Liver (tissue), 9 donors: ENCODE data around the gene NCS1. TPM values are rescaled to one million over a fixed set of nuclear protein-coding genes. Genes with fewer than 3 reads are reported as not detected.

ENCODE experiments used
- DNase-seq: peaks from one replicate; pipeline ENCODE4 v3.0.0-alpha.2; 2017; ENCODE audit warnings: low spot score
- H3K27ac ChIP-seq, 2 donors: one replicate each; pipeline ENCODE4 v1.7.0; 2013; ENCODE audit warnings: inconsistent platforms in 2 of 2, low read length in 2 of 2, control low read depth in 1 of 2, low read depth in 1 of 2, mild to moderate bottlenecking in 1 of 2
- H3K27me3 ChIP-seq, 4 donors: one replicate each; pipeline versions ENCODE4 v1.6.1 to v1.7.0; 2013; ENCODE audit warnings: low read length in 3 of 4, inconsistent platforms in 1 of 4, mild to moderate bottlenecking in 1 of 4, moderate library complexity in 1 of 4; ENCODE audit not compliant: control insufficient read depth in 4 of 4, insufficient read depth in 4 of 4
- H3K36me3 ChIP-seq, 4 donors: one replicate each; pipeline versions ENCODE4 v1.6.1 to v1.7.0; 2013; ENCODE audit warnings: low read length in 3 of 4, mild to moderate bottlenecking in 3 of 4, low read depth in 1 of 4, moderate library complexity in 1 of 4; ENCODE audit not compliant: control insufficient read depth in 4 of 4, insufficient read depth in 3 of 4
- H3K4me1 ChIP-seq, 4 donors: one replicate each; pipeline versions ENCODE4 v1.6.1 to v1.7.0; 2013; ENCODE audit warnings: low read length in 3 of 4, mild to moderate bottlenecking in 3 of 4, moderate library complexity in 1 of 4; ENCODE audit not compliant: control insufficient read depth in 4 of 4, insufficient read depth in 4 of 4
- H3K4me3 ChIP-seq, 3 donors: one replicate each; pipeline versions ENCODE4 v1.6.1 to v1.7.0; 2013; ENCODE audit warnings: low read length in 3 of 3, control low read depth in 1 of 3, low read depth in 1 of 3, mild to moderate bottlenecking in 1 of 3
- H3K9ac ChIP-seq, 2 donors: one replicate each; pipeline ENCODE4 v1.7.0; 2013; ENCODE audit warnings: low read length in 2 of 2, mild to moderate bottlenecking in 2 of 2, moderate library complexity in 2 of 2, control low read depth in 1 of 2, low read depth in 1 of 2
- H3K9me3 ChIP-seq, 4 donors: one replicate each; pipeline versions ENCODE4 v1.6.1 to v1.7.0; 2013; ENCODE audit warnings: low read length in 3 of 4; ENCODE audit not compliant: control insufficient read depth in 4 of 4
- EGR1 ChIP-seq, 2 donors: IDR thresholded peaks; 2 replicates each; pipeline ENCODE4 v1.6.1; 2016 to 2018; ENCODE audit warnings: antibody characterized with exemption in 2 of 2, low read depth in 2 of 2
- FOXA1 ChIP-seq: IDR thresholded peaks from 2 replicates; pipeline ENCODE4 v1.6.1; 2016; ENCODE audit warnings: antibody characterized with exemption
- FOXA2 ChIP-seq: IDR thresholded peaks from 2 replicates; pipeline ENCODE4 v1.6.1; 2016; ENCODE audit warnings: antibody characterized with exemption
- GABPA ChIP-seq, 2 donors: IDR thresholded peaks in 1 of 2; conservative IDR thresholded peaks in 1 of 2; 2 replicates each; pipeline ENCODE4 v1.6.1; 2016; ENCODE audit warnings: antibody characterized with exemption in 2 of 2, mild to moderate bottlenecking in 1 of 2, moderate library complexity in 1 of 2
- HNF4A ChIP-seq, 2 donors: conservative IDR thresholded peaks; 2 replicates each; pipeline ENCODE4 v1.6.1; 2016; ENCODE audit warnings: antibody characterized with exemption in 2 of 2, mild to moderate bottlenecking in 2 of 2
- HNF4G ChIP-seq: IDR thresholded peaks from 2 replicates; pipeline ENCODE4 v1.6.1; 2016; ENCODE audit warnings: antibody characterized with exemption
- NR2F2 ChIP-seq: IDR thresholded peaks from 2 replicates; pipeline ENCODE4 v1.6.1; 2016; ENCODE audit warnings: antibody characterized with exemption
- RAD21 ChIP-seq, 2 donors: IDR thresholded peaks; 2 replicates each; pipeline ENCODE4 v1.6.1; 2016; ENCODE audit warnings: antibody characterized with exemption in 2 of 2, mild to moderate bottlenecking in 2 of 2
- RXRA ChIP-seq, 2 donors: IDR thresholded peaks; 2 replicates each; pipeline ENCODE4 v1.6.1; 2017 to 2018; ENCODE audit warnings: antibody characterized with exemption in 2 of 2, mild to moderate bottlenecking in 1 of 2
- SP1 ChIP-seq: IDR thresholded peaks from 2 replicates; pipeline ENCODE4 v1.6.1; 2018; ENCODE audit warnings: antibody characterized with exemption, mild to moderate bottlenecking
- TAF1 ChIP-seq: conservative IDR thresholded peaks from 2 replicates; pipeline ENCODE4 v1.6.1; 2016; ENCODE audit warnings: antibody characterized with exemption, mild to moderate bottlenecking
- YY1 ChIP-seq: IDR thresholded peaks from 2 replicates; pipeline ENCODE4 v1.6.1; 2016; ENCODE audit warnings: antibody characterized with exemption, mild to moderate bottlenecking
- WGBS: extraction: QIAGEN DNeasy Blood & Tissue Kit; methylation state at CpG from one replicate; pipeline ENCODE4 v1.1.7; 2013; 5-methylcytosine and 5-hydroxymethylcytosine counted together
- polyA plus RNA-seq, 2 donors: library from polyadenylated mRNA; stranded (reverse) in 1 of 2; unstranded in 1 of 2; fragments of 200-250 nt in 1 of 2; fragments of >200 nt in 1 of 2; fragmentation: Nextera tagmentation in 1 of 2; extraction: Ambion mirVana in 1 of 2; gene quantifications; one replicate each; pipeline versions ENCODE4 v1.2.1 to v1.2.3, GENCODE V29; 2013 to 2015
- total RNA-seq, 2 donors: library from RNA; depleted of rRNA; stranded (reverse); fragments of >200 nt; gene quantifications; one replicate each; pipeline ENCODE4 v1.2.3, GENCODE V29; 2014
- TF ChIP-seq, protein P1 (sequence below): fragments of 150-350 bp; IDR thresholded peaks from 2 replicates; pipeline ENCODE4 v1.5.1; 2017; ENCODE audit warnings: improper control_type of control experiment, low read depth, low read length; ENCODE audit not compliant: missing input control
- TF ChIP-seq, protein P2 (sequence below): IDR thresholded peaks from 2 replicates; pipeline ENCODE4 v1.6.1; 2016; ENCODE audit warnings: antibody characterized with exemption
- TF ChIP-seq, protein P3 (sequence below): IDR thresholded peaks from 2 replicates; pipeline ENCODE4 v1.6.1; 2016; ENCODE audit warnings: antibody characterized with exemption
- TF ChIP-seq, protein P4 (sequence below): IDR thresholded peaks from 2 replicates; pipeline ENCODE4 v1.6.1; 2016; ENCODE audit warnings: antibody characterized with exemption, mild to moderate bottlenecking
- TF ChIP-seq, protein P5 (sequence below): IDR thresholded peaks from 2 replicates; pipeline ENCODE4 v1.6.1; 2016; ENCODE audit warnings: antibody characterized with exemption
- donor health status: healthy.
- donor health status: healthy.
- donor health status: healthy.
- donor health status: healthy.
- donor health status: healthy.

The NCS1 gene
- total and polyA plus RNA-seq, 4 donors, result 0.35 to 2.5 (median 1.2) TPM

DNA sequence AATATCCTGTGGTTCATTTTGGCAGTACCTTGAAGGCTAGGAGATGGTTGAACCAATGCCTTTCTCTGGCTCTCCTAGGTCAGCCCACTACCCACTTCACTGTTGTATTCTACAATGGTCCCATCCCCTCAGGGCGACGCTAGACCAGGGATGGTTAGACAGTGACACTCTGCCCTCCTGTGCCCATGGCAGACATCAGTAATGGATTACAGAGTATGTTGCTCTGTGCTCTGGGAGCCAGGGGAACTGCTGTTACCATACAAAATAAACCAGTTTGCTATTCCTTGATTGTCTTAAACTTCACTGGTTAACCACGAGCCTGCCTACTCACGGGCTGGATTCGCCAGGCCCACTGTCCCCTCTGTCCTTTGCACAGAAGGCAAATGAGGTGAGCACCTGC, 33.7 kb downstream of the NCS1 start:
- H3K9ac ChIP-seq, result no peak overlapping the region
- no peak overlapping the region for H3K27ac ChIP-seq
- no peaks in the 10 kb centered on the region for H3K27me3 ChIP-seq
- peaks cover 0 to 3% (median 0%) of the 10 kb centered on the region in 4 donors for H3K4me1 ChIP-seq
- WGBS, result 92% methylated on average over 5 of the region's 5 CpGs
- no peak for DNase-seq
- no peak overlapping the region for H3K4me3 ChIP-seq
- TF ChIP-seq, protein P1, sequence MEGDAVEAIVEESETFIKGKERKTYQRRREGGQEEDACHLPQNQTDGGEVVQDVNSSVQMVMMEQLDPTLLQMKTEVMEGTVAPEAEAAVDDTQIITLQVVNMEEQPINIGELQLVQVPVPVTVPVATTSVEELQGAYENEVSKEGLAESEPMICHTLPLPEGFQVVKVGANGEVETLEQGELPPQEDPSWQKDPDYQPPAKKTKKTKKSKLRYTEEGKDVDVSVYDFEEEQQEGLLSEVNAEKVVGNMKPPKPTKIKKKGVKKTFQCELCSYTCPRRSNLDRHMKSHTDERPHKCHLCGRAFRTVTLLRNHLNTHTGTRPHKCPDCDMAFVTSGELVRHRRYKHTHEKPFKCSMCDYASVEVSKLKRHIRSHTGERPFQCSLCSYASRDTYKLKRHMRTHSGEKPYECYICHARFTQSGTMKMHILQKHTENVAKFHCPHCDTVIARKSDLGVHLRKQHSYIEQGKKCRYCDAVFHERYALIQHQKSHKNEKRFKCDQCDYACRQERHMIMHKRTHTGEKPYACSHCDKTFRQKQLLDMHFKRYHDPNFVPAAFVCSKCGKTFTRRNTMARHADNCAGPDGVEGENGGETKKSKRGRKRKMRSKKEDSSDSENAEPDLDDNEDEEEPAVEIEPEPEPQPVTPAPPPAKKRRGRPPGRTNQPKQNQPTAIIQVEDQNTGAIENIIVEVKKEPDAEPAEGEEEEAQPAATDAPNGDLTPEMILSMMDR, result no peak
- TF ChIP-seq, protein P2, sequence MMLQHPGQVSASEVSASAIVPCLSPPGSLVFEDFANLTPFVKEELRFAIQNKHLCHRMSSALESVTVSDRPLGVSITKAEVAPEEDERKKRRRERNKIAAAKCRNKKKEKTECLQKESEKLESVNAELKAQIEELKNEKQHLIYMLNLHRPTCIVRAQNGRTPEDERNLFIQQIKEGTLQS, result no peak
- TF ChIP-seq TAF1 (no peak), NR2F2 (no peak), YY1 (no peak), SP1 (no peak), FOXA2 (no peak), HNF4A (conservative IDR thresholded peaks at IDR 0.05) (no peak), FOXA1 (no peak), RAD21 (IDR thresholded peaks at IDR 0.05) (no peak), EGR1 (IDR thresholded peaks at IDR 0.05; ENCODE audit: low read depth in 2 of 2) (no peak), HNF4G (no peak), RXRA (IDR thresholded peaks at IDR 0.05) (no peak), GABPA (IDR thresholded peaks at IDR 0.05 in 1 of 2, conservative IDR thresholded peaks at IDR 0.05 in 1 of 2) (no peak)
- TF ChIP-seq, protein P3, sequence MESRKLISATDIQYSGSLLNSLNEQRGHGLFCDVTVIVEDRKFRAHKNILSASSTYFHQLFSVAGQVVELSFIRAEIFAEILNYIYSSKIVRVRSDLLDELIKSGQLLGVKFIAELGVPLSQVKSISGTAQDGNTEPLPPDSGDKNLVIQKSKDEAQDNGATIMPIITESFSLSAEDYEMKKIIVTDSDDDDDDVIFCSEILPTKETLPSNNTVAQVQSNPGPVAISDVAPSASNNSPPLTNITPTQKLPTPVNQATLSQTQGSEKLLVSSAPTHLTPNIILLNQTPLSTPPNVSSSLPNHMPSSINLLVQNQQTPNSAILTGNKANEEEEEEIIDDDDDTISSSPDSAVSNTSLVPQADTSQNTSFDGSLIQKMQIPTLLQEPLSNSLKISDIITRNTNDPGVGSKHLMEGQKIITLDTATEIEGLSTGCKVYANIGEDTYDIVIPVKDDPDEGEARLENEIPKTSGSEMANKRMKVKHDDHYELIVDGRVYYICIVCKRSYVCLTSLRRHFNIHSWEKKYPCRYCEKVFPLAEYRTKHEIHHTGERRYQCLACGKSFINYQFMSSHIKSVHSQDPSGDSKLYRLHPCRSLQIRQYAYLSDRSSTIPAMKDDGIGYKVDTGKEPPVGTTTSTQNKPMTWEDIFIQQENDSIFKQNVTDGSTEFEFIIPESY, result no peak
- TF ChIP-seq, protein P4, sequence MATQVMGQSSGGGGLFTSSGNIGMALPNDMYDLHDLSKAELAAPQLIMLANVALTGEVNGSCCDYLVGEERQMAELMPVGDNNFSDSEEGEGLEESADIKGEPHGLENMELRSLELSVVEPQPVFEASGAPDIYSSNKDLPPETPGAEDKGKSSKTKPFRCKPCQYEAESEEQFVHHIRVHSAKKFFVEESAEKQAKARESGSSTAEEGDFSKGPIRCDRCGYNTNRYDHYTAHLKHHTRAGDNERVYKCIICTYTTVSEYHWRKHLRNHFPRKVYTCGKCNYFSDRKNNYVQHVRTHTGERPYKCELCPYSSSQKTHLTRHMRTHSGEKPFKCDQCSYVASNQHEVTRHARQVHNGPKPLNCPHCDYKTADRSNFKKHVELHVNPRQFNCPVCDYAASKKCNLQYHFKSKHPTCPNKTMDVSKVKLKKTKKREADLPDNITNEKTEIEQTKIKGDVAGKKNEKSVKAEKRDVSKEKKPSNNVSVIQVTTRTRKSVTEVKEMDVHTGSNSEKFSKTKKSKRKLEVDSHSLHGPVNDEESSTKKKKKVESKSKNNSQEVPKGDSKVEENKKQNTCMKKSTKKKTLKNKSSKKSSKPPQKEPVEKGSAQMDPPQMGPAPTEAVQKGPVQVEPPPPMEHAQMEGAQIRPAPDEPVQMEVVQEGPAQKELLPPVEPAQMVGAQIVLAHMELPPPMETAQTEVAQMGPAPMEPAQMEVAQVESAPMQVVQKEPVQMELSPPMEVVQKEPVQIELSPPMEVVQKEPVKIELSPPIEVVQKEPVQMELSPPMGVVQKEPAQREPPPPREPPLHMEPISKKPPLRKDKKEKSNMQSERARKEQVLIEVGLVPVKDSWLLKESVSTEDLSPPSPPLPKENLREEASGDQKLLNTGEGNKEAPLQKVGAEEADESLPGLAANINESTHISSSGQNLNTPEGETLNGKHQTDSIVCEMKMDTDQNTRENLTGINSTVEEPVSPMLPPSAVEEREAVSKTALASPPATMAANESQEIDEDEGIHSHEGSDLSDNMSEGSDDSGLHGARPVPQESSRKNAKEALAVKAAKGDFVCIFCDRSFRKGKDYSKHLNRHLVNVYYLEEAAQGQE, result no peak
- TF ChIP-seq, protein P5, sequence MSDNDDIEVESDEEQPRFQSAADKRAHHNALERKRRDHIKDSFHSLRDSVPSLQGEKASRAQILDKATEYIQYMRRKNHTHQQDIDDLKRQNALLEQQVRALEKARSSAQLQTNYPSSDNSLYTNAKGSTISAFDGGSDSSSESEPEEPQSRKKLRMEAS, result no peak
- H3K9me3 ChIP-seq, result no peaks in the 10 kb centered on the region
- no peaks in the 10 kb centered on the region for H3K36me3 ChIP-seq
